Activated naive CD8-positive, alpha-beta T cell treated with anti-CD3 and anti-CD28 coated beads, Interleukin-2, amount 50 U/mL, for 24 hours (primary cell): Measurements from ENCODE around the gene EEF2K.
"Not testable (repeated sequence)": the region's sequence is repeated elsewhere in the genome, so short reads cannot be mapped to it uniquely, and the experiment has no call there.

Experiments used
- ATAC-seq: fragments of 150-1000 bp; cut with Tn5 transposase; one replicate; pipeline ENCODE4 v1.10.0; 2021
- DNase-seq: peaks from one replicate; pipeline ENCODE4 v3.0.0; 2021
- H3K27ac Mint-ChIP-seq: one replicate; pipeline ENCODE4 v1.8.0; 2021; ENCODE audit warnings: mild to moderate bottlenecking, mixed read lengths
- H3K27me3 Mint-ChIP-seq: one replicate; pipeline ENCODE4 v1.8.0; 2021; ENCODE audit warnings: mixed read lengths
- H3K36me3 Mint-ChIP-seq: one replicate; pipeline ENCODE4 v1.8.0; 2021; ENCODE audit warnings: low read depth, mixed read lengths
- H3K4me1 Mint-ChIP-seq: one replicate; pipeline ENCODE4 v1.8.0; 2021; ENCODE audit warnings: mixed read lengths
- H3K4me3 Mint-ChIP-seq: one replicate; pipeline ENCODE4 v1.8.0; 2021; ENCODE audit warnings: mild to moderate bottlenecking, moderate library complexity, mixed read lengths
- H3K9me3 Mint-ChIP-seq: one replicate; pipeline ENCODE4 v1.8.0; 2021; ENCODE audit warnings: mixed read lengths

The EEF2K gene

DNA sequence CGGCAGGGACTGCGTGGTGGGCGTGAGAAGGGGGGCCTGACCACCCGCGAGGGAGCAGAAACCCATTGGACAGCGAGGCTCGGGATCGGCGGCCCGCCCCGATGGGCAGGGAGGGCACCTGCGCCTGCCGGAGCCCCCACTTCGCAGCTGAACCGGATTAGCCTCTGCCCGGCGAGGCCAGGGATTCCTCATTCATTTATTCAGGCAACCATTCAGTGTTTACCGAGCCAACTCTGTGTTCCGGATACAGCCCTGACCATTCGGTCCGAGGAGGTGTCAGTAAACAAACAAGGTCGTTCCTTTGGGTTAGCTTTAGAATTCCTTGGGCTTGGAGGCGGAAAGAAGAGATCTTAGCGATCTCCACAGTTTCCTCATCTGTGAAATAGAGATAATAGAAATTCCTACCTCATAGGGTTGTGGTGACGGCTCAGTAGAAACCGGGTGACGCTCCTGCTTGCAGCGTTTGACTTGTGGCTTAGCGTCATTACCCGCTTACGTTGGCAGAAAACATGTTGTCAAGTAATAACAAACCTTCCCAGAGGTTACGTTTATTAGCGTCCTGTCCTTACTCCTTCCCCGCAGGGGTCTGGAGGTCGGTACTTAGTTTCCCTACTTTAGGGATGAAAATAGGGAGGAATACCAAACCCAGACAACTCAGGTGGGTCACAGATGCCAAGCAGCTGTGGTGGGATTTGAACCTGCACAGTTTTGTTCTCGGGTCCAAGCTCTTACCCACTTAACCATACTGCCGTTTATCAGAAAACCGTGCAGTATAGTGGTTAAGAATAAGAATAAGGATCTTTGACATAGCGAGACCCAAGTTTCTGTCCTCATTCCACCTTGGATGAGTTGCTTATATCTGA is 92.0 kb downstream of the EEF2K start:
- Mint-ChIP-seq H3K27ac (peak overlapping the region; percentile 97), H3K36me3 (peaks cover 23% of the 10 kb centered on the region), H3K4me3 (peak overlapping the region; percentile 97), H3K27me3 (peaks cover 3% of the 10 kb centered on the region), H3K9me3 (no peaks in the 10 kb centered on the region), H3K4me1 (peaks cover 42% of the 10 kb centered on the region)
- ATAC-seq: peak; percentile 58
- DNase-seq: peak; percentile 72

DNA sequence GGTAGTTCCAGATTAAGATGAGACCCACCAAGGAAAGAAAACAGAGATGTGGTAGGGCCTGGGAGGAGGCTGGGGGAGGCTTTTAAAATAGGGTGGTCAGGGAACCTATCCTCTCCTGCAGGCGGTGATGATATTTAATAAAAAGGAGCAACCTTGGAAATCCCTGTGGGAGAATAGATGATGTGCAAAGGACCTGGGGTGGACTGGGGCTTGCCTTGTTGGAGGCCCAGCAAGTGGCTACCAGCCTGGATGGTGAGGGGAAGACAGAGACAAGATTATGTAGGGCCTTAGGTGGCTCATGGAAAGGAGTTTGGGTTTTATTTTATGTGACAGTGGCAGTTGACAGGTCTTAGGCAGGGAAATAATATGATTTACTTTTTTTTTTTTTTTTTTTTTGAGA is 93.0 kb downstream of the EEF2K start:
- H3K4me1 Mint-ChIP-seq: peaks cover 42% of the 10 kb centered on the region
- peak overlapping the region; percentile 97 for H3K27ac Mint-ChIP-seq
- DNase-seq (no peak), ATAC-seq (no peak)
- peaks cover 28% of the 10 kb centered on the region for H3K36me3 Mint-ChIP-seq
- peaks cover 3% of the 10 kb centered on the region for H3K27me3 Mint-ChIP-seq
- peak overlapping the region; percentile 97 for H3K4me3 Mint-ChIP-seq
- no peaks in the 10 kb centered on the region for H3K9me3 Mint-ChIP-seq

DNA sequence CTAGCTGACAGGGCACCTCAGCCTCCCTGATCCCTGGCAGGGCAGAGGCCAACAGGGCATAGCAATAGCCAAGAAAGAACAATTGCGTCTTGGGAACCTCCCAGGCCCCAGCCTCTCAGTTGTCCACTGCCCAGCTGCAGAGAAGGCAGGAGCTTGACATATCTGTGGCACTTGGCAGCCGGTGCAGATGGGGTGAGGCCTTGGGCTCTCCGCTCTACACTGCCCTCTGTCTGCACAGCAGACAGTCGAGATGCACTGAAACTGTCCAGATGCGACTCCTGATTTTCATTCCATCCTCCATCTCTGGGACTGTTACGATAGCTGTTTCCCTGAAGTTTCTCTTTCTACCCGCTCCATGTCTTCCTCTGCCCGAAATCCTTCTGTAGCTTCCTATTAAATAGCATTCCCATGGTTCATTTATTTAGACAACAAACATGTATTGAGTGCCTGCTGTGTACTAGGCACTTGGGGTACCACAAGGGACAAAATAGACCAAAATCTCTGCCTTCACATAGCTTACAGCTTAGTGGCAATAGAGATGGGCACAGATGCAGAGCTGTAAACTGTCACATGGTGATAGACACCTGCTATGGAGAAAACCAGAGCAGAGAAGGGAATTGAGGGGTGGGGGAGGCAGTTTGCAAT is 94.5 kb downstream of the EEF2K start:
- Mint-ChIP-seq H3K9me3 (no peaks in the 10 kb centered on the region), H3K4me1 (peaks cover 42% of the 10 kb centered on the region), H3K4me3 (peak overlapping the region; percentile 30), H3K27me3 (peaks cover 3% of the 10 kb centered on the region), H3K27ac (peak overlapping the region; percentile 2), H3K36me3 (peaks cover 32% of the 10 kb centered on the region)
- no peak for ATAC-seq
- DNase-seq: peak; percentile 51

- H3K4me3 Mint-ChIP-seq, H3K27ac Mint-ChIP-seq, ATAC-seq, H3K9me3 Mint-ChIP-seq, H3K27me3 Mint-ChIP-seq, DNase-seq: not testable (repeated sequence)
- H3K36me3 Mint-ChIP-seq: peaks cover 32% of the 10 kb centered on the region
- H3K4me1 Mint-ChIP-seq: peaks cover 37% of the 10 kb centered on the region
Observed at GRCh38 chr16:22301423-22301822, 95.3 kb downstream of the EEF2K start.

DNA sequence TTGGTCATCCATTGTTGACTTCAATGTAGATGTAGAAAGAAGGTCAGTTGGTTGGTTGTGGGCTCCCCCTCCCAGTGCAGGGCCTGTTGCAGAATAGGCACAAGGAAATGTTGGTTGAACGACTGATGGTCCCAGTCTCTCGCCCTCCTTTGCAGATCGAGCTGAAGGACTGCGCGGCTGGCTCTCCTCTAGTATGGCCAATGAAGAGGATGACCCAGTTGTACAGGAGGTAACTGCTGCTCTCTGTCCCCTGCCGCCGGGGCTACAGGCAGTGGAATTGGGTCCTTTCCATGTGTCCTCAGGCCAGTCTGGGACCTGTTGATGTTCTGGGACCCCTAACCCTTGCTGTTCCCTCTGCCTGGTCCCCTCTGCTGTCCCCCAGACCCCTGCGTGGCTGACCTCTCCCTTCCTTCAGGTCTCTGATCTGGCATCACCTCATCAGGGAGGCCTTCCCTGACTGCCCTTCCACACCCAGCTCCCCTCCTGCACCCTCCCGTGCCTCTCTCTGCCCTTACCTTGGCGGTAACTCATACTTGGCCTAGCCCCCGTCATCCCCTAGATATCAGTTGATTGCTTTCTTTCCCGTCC is 96.8 kb downstream of the EEF2K start:
- peaks cover 28% of the 10 kb centered on the region for H3K36me3 Mint-ChIP-seq
- H3K27ac Mint-ChIP-seq: no peak overlapping the region
- no peak overlapping the region for H3K4me3 Mint-ChIP-seq

DNA sequence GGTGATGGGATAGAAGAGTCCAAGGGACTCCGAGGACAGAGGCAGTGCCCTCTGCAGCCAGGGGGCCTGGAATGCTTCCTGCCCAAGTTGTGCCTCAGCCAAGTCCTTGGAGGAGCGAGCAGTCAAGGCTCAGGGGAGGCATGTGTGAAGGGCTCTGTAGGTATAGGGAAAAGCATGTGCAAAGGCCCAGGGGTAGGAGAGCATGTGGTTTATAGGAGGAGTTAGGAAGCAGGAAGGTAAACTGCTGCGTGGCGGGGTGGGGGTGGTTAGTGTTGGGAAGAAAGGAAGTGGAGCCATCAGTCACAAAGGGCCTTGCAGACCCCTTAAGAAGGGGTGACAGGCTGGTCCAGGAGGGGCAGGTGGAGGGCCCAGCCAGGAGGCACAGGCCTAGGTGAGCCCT is 98.3 kb downstream of the EEF2K start:
- Mint-ChIP-seq H3K9me3 (no peaks in the 10 kb centered on the region), H3K27me3 (no peaks in the 10 kb centered on the region), H3K4me1 (peaks cover 19% of the 10 kb centered on the region), H3K4me3 (no peak overlapping the region), H3K27ac (peak overlapping the region; percentile 2), H3K36me3 (peaks cover 25% of the 10 kb centered on the region)
- DNase-seq (no peak), ATAC-seq (no peak)

More for the DNA sequence above, 96.8 kb downstream of the EEF2K start:
- no peaks in the 10 kb centered on the region for H3K9me3 Mint-ChIP-seq
- H3K27me3 Mint-ChIP-seq: no peaks in the 10 kb centered on the region
- no peak for ATAC-seq
- H3K4me1 Mint-ChIP-seq: peaks cover 33% of the 10 kb centered on the region
- DNase-seq: no peak

DNA sequence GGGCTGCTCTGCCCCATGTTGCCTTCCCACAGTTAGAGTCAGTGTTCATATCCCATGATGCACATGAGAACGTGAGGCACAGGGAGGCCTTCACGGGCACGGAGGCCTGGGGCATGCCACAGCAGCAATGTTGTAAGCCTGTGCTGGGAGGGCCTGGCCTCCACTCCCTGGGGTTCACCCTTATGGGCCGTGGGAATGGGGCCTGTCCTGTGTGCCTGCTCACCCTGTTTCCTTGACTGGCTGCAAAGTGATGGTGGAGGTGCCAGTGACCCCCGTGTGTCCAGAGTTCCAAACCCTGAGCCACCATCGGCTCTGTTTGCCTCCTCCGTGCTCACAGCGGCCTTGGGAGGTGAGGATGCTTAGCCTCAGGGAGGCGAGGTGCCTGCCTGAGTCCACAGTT is 100.7 kb downstream of the EEF2K start:
- no peak overlapping the region for H3K4me3 Mint-ChIP-seq
- DNase-seq: no peak
- no peak overlapping the region for H3K27ac Mint-ChIP-seq
- peaks cover 3% of the 10 kb centered on the region for H3K4me1 Mint-ChIP-seq
- H3K9me3 Mint-ChIP-seq: no peaks in the 10 kb centered on the region
- ATAC-seq: no peak
- H3K36me3 Mint-ChIP-seq: peaks cover 25% of the 10 kb centered on the region
- no peaks in the 10 kb centered on the region for H3K27me3 Mint-ChIP-seq

GRCh38 chr16:22307838-22308237 is 101.8 kb downstream of the EEF2K start:
- no peaks in the 10 kb centered on the region for H3K27me3 Mint-ChIP-seq
- H3K4me1 Mint-ChIP-seq: no peaks in the 10 kb centered on the region
- H3K4me3 Mint-ChIP-seq: no peak overlapping the region
- no peak for DNase-seq
- peaks cover 24% of the 10 kb centered on the region for H3K36me3 Mint-ChIP-seq
- H3K27ac Mint-ChIP-seq: no peak overlapping the region
- H3K9me3 Mint-ChIP-seq: no peaks in the 10 kb centered on the region
- ATAC-seq: no peak

DNA sequence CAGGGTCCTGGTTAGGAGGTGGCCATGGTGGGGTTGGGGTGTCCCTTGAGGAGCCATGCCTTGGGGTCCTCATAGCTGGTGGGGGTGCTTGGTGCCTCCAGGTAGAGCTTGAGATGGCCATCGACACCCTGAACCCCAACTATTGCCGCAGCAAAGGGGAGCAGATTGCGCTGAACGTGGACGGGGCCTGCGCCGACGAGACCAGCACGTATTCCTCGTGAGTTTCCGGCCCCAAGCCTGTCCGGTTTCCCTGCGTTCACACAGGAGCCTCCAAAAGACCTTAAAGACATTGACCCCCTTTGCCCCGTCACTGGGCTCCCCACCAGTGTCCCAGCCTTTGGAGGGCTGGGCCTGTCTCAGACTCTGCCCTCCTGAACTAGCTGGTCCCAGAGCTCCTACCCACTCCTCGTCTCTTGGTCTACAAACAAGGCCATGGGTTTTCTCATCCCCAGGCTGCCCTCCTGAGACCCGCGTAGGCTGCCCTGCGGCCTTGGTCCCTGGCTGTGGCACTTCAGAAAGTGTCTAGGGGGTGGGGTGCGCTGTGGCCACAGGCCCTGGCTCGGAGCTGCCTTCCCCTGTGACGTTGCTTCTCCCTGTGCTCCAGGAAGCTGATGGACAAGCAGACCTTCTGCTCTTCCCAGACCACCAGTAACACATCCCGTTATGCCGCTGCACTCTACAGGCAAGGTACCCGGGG is 102.9 kb downstream of the EEF2K start:
- H3K4me3 Mint-ChIP-seq: no peak overlapping the region
- H3K4me1 Mint-ChIP-seq: no peaks in the 10 kb centered on the region
- H3K27me3 Mint-ChIP-seq: no peaks in the 10 kb centered on the region
- no peak for DNase-seq
- H3K36me3 Mint-ChIP-seq: peaks cover 21% of the 10 kb centered on the region
- no peaks in the 10 kb centered on the region for H3K9me3 Mint-ChIP-seq
- no peak overlapping the region for H3K27ac Mint-ChIP-seq
- no peak for ATAC-seq

DNA sequence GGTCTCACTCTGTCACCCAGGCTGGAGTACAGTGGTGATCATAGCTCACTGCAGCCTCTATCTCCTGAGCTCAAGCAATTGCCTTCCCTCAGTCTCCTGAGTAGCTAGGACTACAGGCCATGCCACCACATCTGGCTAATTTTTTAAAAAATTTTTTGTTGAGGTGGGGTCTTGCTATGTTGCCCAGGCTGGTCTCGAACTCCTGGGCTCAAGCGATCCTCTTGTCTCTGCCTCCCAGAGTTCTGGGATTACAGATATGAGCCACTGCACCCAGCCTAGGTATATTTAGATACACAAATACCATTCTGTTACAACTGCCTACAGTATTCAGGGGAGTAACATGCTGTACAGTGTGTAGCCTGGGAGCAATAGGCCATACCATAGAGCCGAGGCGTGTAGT is 105.4 kb downstream of the EEF2K start:
- Mint-ChIP-seq H3K4me1 (no peaks in the 10 kb centered on the region), H3K27me3 (no peaks in the 10 kb centered on the region), H3K36me3 (peaks cover 26% of the 10 kb centered on the region), H3K4me3 (no peak overlapping the region), H3K9me3 (no peaks in the 10 kb centered on the region), H3K27ac (no peak overlapping the region)
- no peak for DNase-seq
- no peak for ATAC-seq

DNA sequence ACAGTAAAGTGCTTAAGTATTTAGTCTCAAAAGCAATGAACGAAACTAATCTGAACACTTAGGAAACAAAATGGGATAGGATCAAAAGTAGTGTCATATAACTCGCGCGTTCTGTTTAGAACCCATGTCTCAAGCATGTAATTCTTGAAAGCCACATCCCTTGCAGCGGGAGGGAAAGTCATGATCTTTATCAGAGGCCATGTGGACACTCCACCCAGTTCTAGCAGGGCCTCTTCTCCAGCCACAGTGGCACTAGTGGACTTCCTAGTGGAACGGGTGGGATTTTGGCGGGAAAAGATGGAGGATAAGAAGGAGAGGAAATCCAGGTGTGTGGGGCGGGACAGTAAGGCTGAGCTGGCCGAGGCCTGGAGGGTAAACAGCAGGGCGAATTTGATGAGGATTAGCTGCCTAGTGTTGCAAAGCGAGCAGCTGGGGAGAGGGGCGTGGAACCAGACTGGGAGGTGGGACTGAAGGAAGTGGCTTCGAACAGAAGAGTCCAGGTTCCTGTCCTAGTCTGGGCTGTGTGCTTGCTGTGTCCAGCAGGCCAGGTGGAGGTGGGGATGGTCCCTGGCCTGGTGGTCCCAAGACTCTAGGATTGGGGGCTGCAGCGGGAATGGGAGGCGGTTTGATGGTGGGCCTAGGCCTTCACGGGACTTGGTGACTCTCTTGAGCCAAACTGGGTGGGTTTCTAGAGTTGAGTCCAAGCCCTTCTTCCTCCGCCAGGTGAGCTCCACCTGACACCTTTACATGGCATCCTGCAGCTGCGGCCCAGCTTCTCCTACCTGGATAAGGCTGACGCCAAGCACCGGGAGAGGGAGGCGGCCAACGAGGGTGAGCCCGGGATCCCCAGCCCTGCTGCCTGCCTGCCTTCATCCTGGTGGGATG is 107.1 kb downstream of the EEF2K start:
- Mint-ChIP-seq H3K9me3 (no peaks in the 10 kb centered on the region), H3K36me3 (peaks cover 30% of the 10 kb centered on the region), H3K4me3 (no peak overlapping the region), H3K27ac (no peak overlapping the region), H3K27me3 (no peaks in the 10 kb centered on the region), H3K4me1 (no peaks in the 10 kb centered on the region)
- DNase-seq (no peak), ATAC-seq (peak; percentile 13)

DNA sequence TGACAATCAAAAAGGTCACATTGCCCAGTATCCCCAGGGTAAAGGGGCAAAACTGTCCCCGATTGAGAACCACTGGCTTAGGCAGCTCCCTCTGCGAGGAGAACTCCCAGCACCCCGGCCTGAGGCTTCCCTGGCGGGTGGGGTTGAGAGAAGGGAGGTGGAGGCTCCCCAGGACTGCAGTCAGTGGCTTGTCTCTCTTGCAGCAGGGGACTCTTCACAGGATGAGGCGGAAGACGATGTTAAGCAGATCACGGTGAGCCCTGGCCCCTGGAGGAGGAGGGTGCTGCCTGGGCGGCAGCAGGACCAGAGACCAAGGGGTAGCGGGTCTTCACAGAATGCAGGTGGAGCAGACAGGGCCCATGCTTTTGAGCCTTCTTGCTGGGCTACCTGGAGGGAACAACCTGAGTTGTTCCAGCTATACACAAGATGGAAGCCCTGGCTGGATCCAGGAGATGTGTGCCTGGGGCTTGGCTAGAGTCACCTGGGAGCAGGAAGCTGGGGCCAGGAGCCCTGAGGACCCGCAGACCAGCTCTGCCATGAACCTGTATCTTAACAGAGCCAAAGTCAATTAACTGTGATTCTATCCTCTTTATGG is 107.9 kb downstream of the EEF2K start:
- no peaks in the 10 kb centered on the region for H3K4me1 Mint-ChIP-seq
- ATAC-seq (no peak), DNase-seq (no peak)
- H3K27ac Mint-ChIP-seq: peak overlapping the region; percentile 22
- no peaks in the 10 kb centered on the region for H3K27me3 Mint-ChIP-seq
- H3K36me3 Mint-ChIP-seq: peaks cover 34% of the 10 kb centered on the region
- H3K9me3 Mint-ChIP-seq: no peaks in the 10 kb centered on the region
- no peak overlapping the region for H3K4me3 Mint-ChIP-seq

- Mint-ChIP-seq H3K4me1 (no peaks in the 10 kb centered on the region), H3K27ac (no peak overlapping the region), H3K9me3 (no peaks in the 10 kb centered on the region), H3K36me3 (peaks cover 36% of the 10 kb centered on the region), H3K27me3 (no peaks in the 10 kb centered on the region), H3K4me3 (no peak overlapping the region)
- ATAC-seq (no peak), DNase-seq (no peak)
Observed at GRCh38 chr16:22314661-22315626, 108.9 kb downstream of the EEF2K start.
